ENCODE measurements around the gene TRIO.
"Not testable (repeated sequence)": the region's sequence is repeated elsewhere in the genome, so short reads cannot be mapped to it uniquely, and the experiment has no call there.

GRCh38 chr5:14097380-14097779 is 45.8 kb upstream of the TRIO start:
- TF ChIP-seq CTCF, POLR2AphosphoS5 (IDR thresholded peaks at IDR 0.05): not testable (repeated sequence)

Data from upper lobe of left lung (tissue), 4 donors.